ENCODE results near the gene MIEN1. TPM values are rescaled to one million over a fixed set of nuclear protein-coding genes. Genes with fewer than 3 reads are reported as not detected.

The MIEN1 gene
- total RNA-seq, 2 donors from 2014 or later, result 79.1 to 98.2 TPM

- DNase-seq (peak in 3 of 4 donors; percentile 31 to 54 (median 43)), ATAC-seq (no peak)
- no peaks in the 10 kb centered on the region for H3K36me3 ChIP-seq (replicated peaks in 1 of 2; ENCODE audit: insufficient read depth in 1 of 2, low read depth in 2 of 2)
- 34 to 50% methylated on average over 8 to 11 of the region's 11 CpGs for WGBS, 2 donors
- H3K4me3 ChIP-seq, result no peak overlapping the region
- H3K27me3 ChIP-seq, result no peaks in the 10 kb centered on the region
- no peaks in the 10 kb centered on the region for H3K9me3 ChIP-seq
- TF ChIP-seq CTCF (IDR thresholded peaks at IDR 0.05) (peak in 4 of 7 experiments; percentile 43 to 58 (median 51)), POLR2A (IDR thresholded peaks at IDR 0.05) (no peak)
- intact Hi-C loops (cut with DNase I), result no loop called here
- peak overlapping the region; percentile 95 to 99 (median 97) for H3K27ac ChIP-seq
- H3K4me1 ChIP-seq, result peaks cover 76% of the 10 kb centered on the region
These were observed 25.3 kb downstream of the MIEN1 start for GRCh38 chr17:39704821-39705551.

GRCh38 chr17:39703913-39704312 is 26.4 kb downstream of the MIEN1 start:
- H3K4me1 ChIP-seq, result peaks cover 83% of the 10 kb centered on the region
- peak overlapping the region; percentile 95 to 99 (median 97) for H3K27ac ChIP-seq
- intact Hi-C loops (cut with DNase I), result no loop called here
- H3K9me3 ChIP-seq, result no peaks in the 10 kb centered on the region
- TF ChIP-seq CTCF (IDR thresholded peaks at IDR 0.05) (no peak), POLR2A (IDR thresholded peaks at IDR 0.05) (no peak)
- ATAC-seq (no peak), DNase-seq (no peak)
- H3K4me3 ChIP-seq, result no peak overlapping the region
- no peaks in the 10 kb centered on the region for H3K27me3 ChIP-seq
- H3K36me3 ChIP-seq (replicated peaks in 1 of 2; ENCODE audit: insufficient read depth in 1 of 2, low read depth in 2 of 2), result no peaks in the 10 kb centered on the region
- WGBS, 2 donors, result 72 to 81% methylated on average over 3 to 5 of the region's 5 CpGs

- no peak for DNase-seq
- no peak overlapping the region for H3K4me3 ChIP-seq
These were observed 27.1 kb downstream of the MIEN1 start for GRCh38 chr17:39702901-39703893.

GRCh38 chr17:39701784-39702422 is 28.4 kb downstream of the MIEN1 start:
- no peaks in the 10 kb centered on the region for H3K36me3 ChIP-seq (replicated peaks in 1 of 2; ENCODE audit: insufficient read depth in 1 of 2, low read depth in 2 of 2)
- peak overlapping the region; percentile 81 to 97 (median 96) for H3K27ac ChIP-seq
- DNase-seq (no peak), ATAC-seq (no peak)
- TF ChIP-seq CTCF (IDR thresholded peaks at IDR 0.05) (no peak), POLR2A (IDR thresholded peaks at IDR 0.05) (no peak)
- intact Hi-C loops (cut with DNase I), result no loop called here
- H3K9me3 ChIP-seq, result no peaks in the 10 kb centered on the region
- WGBS, 2 donors, result 51 to 62% methylated on average over 4 of the region's 4 CpGs
- peaks cover 67% of the 10 kb centered on the region for H3K4me1 ChIP-seq
- no peak overlapping the region for H3K4me3 ChIP-seq
- H3K27me3 ChIP-seq, result no peaks in the 10 kb centered on the region

More at GRCh38 chr17:39702901-39703893, 27.1 kb downstream of the MIEN1 start:
- Histone ChIP-seq H3K4me1 (peaks cover 79% of the 10 kb centered on the region), H3K27ac (peak overlapping the region; percentile 95 to 99 (median 97)), H3K27me3 (no peaks in the 10 kb centered on the region), H3K36me3 (replicated peaks in 1 of 2; ENCODE audit: insufficient read depth in 1 of 2, low read depth in 2 of 2) (no peaks in the 10 kb centered on the region), H3K9me3 (no peaks in the 10 kb centered on the region)
- intact Hi-C loops (cut with DNase I), result no loop called here
- WGBS, 2 donors, result 49 to 55% methylated on average over 9 to 12 of the region's 12 CpGs
- TF ChIP-seq POLR2A (IDR thresholded peaks at IDR 0.05), result no peak
- no peak for TF ChIP-seq CTCF (IDR thresholded peaks at IDR 0.05)
- ATAC-seq, result no peak

Data from body of pancreas (tissue), 4 donors.